Calu3 (cell line): Measurements from ENCODE around the gene SLC4A2. TPM values are rescaled to one million over a fixed set of nuclear protein-coding genes. Genes with fewer than 3 reads are reported as not detected.

Source experiments
- BruUV-seq: library from RNA; stranded (reverse); fragments of 400-500 nt; replicated peaks from 2 replicates; lab custom pipeline; 2021; lab: Mats Ljungman, UMichigan
- CTCF ChIA-PET: fragments of 300-600 bp; sonication (Branson Sonifier 250); formaldehyde crosslinking; loops from one replicate; lab custom pipeline; 2022; ENCODE audit warnings: antibody characterized with exemption; lab: Charles Lee
- DNase-seq: peaks from one replicate; pipeline ENCODE4 v3.0.0; 2022
- H3K27ac Mint-ChIP-seq: one replicate; pipeline ENCODE4 v1.8.0; 2022; ENCODE audit warnings: mixed read lengths; ENCODE audit not compliant: unreplicated experiment
- H3K27me3 Mint-ChIP-seq: one replicate; pipeline ENCODE4 v1.8.0; 2022; ENCODE audit warnings: mixed read lengths; ENCODE audit not compliant: unreplicated experiment
- H3K36me3 Mint-ChIP-seq: one replicate; pipeline ENCODE4 v1.8.0; 2022; ENCODE audit warnings: mild to moderate bottlenecking, moderate library complexity, mixed read lengths; ENCODE audit not compliant: insufficient read depth, unreplicated experiment
- H3K4me1 Mint-ChIP-seq: one replicate; pipeline ENCODE4 v1.8.0; 2022; ENCODE audit warnings: mild to moderate bottlenecking, low read depth, mixed read lengths; ENCODE audit not compliant: unreplicated experiment
- H3K4me3 Mint-ChIP-seq: one replicate; pipeline ENCODE4 v1.8.0; 2022; ENCODE audit warnings: mild to moderate bottlenecking, low read depth, moderate library complexity, mixed read lengths; ENCODE audit not compliant: unreplicated experiment
- H3K9me3 Mint-ChIP-seq: one replicate; pipeline ENCODE4 v1.8.0; 2022; ENCODE audit warnings: low read depth, mixed read lengths; ENCODE audit not compliant: unreplicated experiment
- CTCF ChIP-seq: fragments of 200-600 bp; IDR thresholded peaks from one replicate; pipeline ENCODE4 v1.8.0; 2022; ENCODE audit warnings: antibody characterized with exemption; ENCODE audit not compliant: unreplicated experiment
- intact Hi-C: fragments of 100-400 bp; cut with micrococcal nuclease; formaldehyde crosslinking; loops from one replicate; pipeline ENCODE4 v1.10.0; 2022; ENCODE audit not compliant: unreplicated experiment
- total RNA-seq: library from RNA; stranded (reverse); gene quantifications from 2 replicates; pipeline ENCODE4 v1.2.3, GENCODE V29; 2022

The SLC4A2 gene
- total RNA-seq, 1 experiment from 2014 or later = 209 TPM

GRCh38 chr7:151083824-151084160 is 24.4 kb downstream of the SLC4A2 start:
- intact Hi-C loops = loop anchor here (5.0 kb wide), 1 partner anchor 56 kb away; the partner anchor contains the start of gene ABCB8
- Mint-ChIP-seq H3K9me3 (no peaks in the 10 kb centered on the region), H3K27ac (no peak overlapping the region), H3K27me3 (no peaks in the 10 kb centered on the region), H3K4me1 (peaks cover 24% of the 10 kb centered on the region), H3K4me3 (peak overlapping the region; percentile 98), H3K36me3 (peaks cover 71% of the 10 kb centered on the region)
- CTCF ChIA-PET = interaction anchor here (0.8 to 1.2 kb wide), 2 partner anchors 27 to 55 kb away, joined by 4 to 5 read pairs; partner anchors contain the start of gene ABCB8
- DNase-seq = no peak
- BruUV-seq = no TSS peak
- TF ChIP-seq CTCF = no peak

GRCh38 chr7:151085329-151085690 is 25.9 kb downstream of the SLC4A2 start:
- BruUV-seq = no TSS peak
- no peaks in the 10 kb centered on the region for H3K9me3 Mint-ChIP-seq
- no peaks in the 10 kb centered on the region for H3K27me3 Mint-ChIP-seq
- peaks cover 38% of the 10 kb centered on the region for H3K4me1 Mint-ChIP-seq
- H3K36me3 Mint-ChIP-seq = peaks cover 73% of the 10 kb centered on the region
- H3K27ac Mint-ChIP-seq = peak overlapping the region; percentile 6
- H3K4me3 Mint-ChIP-seq = peak overlapping the region; percentile 87
- TF ChIP-seq CTCF = no peak
- DNase-seq = no peak
- CTCF ChIA-PET = interaction anchor here (0.6 to 1.2 kb wide), 2 partner anchors 25 to 577 kb away, joined by 3 to 4 read pairs; no protein-coding TSS in a partner anchor
- intact Hi-C loops = no loop called here

- Mint-ChIP-seq H3K4me3 (peak within 1 kb of the TSS; percentile 87), H3K36me3 (peaks cover 67% of the 10 kb centered on the region), H3K27me3 (no peaks in the 10 kb centered on the region), H3K4me1 (peaks cover 39% of the 10 kb centered on the region), H3K9me3 (no peaks in the 10 kb centered on the region), H3K27ac (peak within 1 kb of the TSS; percentile 6)
- CTCF ChIA-PET = interaction anchor here (1.2 kb wide), 1 partner anchor 25 kb away, joined by 3 read pairs; no protein-coding TSS in a partner anchor
- intact Hi-C loops = no loop called here
- TF ChIP-seq CTCF = no peak
- peak; percentile 90 for DNase-seq
- no TSS peak for BruUV-seq
Measured at GRCh38 chr7:151085691-151086620, 26.6 kb downstream of the SLC4A2 start, which contains the start of gene AGAP3. Gene AGAP3, plus strand, starts transcription at chr7:151086475. Its CDS starts 267 bp downstream, at chr7:151086742.

DNA sequence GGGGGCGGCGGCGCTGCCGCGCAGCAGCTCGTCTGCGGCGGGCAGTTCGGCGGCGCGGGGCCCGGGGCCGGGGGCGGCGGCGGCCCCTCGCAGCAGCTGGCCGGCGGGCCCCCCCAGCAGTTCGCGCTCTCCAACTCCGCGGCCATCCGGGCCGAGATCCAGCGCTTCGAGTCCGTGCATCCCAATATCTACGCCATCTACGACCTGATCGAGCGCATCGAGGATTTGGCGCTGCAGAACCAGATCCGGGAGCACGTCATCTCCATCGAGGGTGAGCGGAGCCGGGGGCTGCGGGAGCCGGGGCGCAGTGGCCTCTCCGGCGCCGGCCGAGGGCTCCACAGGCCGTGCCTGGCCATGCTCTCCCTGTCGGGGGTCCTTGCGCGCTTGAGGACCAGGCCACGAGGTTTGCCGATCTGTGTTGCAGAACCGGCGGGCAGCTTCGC is 27.4 kb downstream of the SLC4A2 start:
- H3K4me1 Mint-ChIP-seq = peaks cover 47% of the 10 kb centered on the region
- H3K9me3 Mint-ChIP-seq = no peaks in the 10 kb centered on the region
- H3K4me3 Mint-ChIP-seq = peak overlapping the region; percentile 87
- no TSS peak for BruUV-seq
- intact Hi-C loops = no loop called here
- peaks cover 63% of the 10 kb centered on the region for H3K36me3 Mint-ChIP-seq
- no peaks in the 10 kb centered on the region for H3K27me3 Mint-ChIP-seq
- DNase-seq = no peak
- H3K27ac Mint-ChIP-seq = no peak overlapping the region
- CTCF ChIA-PET = no interaction called here
- no peak for TF ChIP-seq CTCF
